ENCODE data around the gene RTL1. TPM values are rescaled to one million over a fixed set of nuclear protein-coding genes. Genes with fewer than 3 reads are reported as not detected.

RTL1 gene
- total and polyA plus RNA-seq, 2 experiments from 2014 or later = 0.15 TPM; not detected in 1

DNA sequence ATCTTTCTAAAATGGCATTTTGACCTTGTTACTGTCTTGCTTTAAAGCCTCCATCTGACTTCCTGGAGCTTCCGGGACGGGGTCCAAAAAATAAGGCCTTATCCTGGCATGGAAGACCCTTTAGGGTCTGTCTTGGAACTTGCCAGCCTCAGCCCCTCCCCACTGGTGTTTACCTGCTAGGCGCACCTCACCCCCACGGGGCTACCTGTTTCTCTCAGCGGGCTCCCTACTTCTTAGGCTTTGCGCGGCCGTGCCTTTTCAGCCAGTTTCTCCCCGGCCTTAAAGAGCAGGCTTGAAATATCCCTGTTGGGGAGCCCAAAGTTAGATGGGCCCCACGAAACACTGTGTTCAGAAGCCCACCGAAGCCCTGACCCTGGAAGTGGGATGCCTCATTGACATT, 5.1 kb downstream of the RTL1 start:
- no peak for TF ChIP-seq CTCF (IDR thresholded peaks at IDR 0.05; ENCODE audit: low read depth, low read length)
- Histone ChIP-seq H3K9me3 (ENCODE audit: low read depth) (no peaks in the 10 kb centered on the region), H3K27ac (no peak overlapping the region), H3K36me3 (no peaks in the 10 kb centered on the region), H3K4me1 (ENCODE audit: low read depth) (peaks cover 24% of the 10 kb centered on the region), H3K27me3 (peaks cover 20% of the 10 kb centered on the region), H3K4me3 (no peak overlapping the region)
- no peak for DNase-seq (ENCODE audit: low read depth in 1 of 2, low spot score in 1 of 2)

DNA sequence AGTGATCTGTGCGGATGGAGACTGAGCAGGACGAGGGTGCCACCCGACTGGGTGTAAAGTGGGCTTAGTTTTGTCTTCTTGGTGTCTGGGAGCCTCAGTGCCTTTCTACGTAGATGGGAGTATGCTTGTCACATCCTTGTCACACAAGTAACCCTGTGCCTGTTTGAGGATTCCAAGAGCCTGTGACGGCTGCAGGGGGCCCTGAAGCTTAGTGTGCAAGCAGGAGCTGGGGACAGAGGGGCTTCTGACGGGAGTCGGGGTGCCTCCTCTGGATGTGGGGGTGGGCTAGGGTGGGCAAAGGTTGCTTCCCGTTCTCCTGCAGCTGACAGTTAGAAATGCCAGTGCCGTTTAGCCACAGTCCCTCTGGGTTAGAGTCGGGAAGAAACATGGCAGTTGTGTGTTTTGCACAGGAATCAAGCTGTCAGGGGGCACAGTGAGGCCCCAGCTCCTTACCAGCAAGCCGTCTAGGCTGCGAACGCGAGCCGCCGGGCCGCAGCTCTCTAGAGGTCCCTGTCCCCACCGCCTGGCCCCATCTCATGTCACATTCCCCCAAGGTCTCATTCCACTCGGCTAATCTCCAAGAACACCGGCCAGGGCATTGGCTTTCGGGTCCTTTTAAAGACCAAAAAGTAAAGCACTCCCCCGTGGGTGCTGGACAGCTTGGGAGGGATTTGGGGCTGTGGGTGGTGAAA, 7.0 kb downstream of the RTL1 start:
- no peak for DNase-seq (ENCODE audit: low read depth in 1 of 2, low spot score in 1 of 2)
- H3K4me1 ChIP-seq (ENCODE audit: low read depth) = peaks cover 33% of the 10 kb centered on the region
- H3K36me3 ChIP-seq = no peaks in the 10 kb centered on the region
- TF ChIP-seq CTCF (IDR thresholded peaks at IDR 0.05; ENCODE audit: low read depth, low read length) = no peak
- no peaks in the 10 kb centered on the region for H3K9me3 ChIP-seq (ENCODE audit: low read depth)
- peak overlapping the region; percentile 5 for H3K27ac ChIP-seq
- no peak overlapping the region for H3K4me3 ChIP-seq
- H3K27me3 ChIP-seq = peaks cover 19% of the 10 kb centered on the region

DNA sequence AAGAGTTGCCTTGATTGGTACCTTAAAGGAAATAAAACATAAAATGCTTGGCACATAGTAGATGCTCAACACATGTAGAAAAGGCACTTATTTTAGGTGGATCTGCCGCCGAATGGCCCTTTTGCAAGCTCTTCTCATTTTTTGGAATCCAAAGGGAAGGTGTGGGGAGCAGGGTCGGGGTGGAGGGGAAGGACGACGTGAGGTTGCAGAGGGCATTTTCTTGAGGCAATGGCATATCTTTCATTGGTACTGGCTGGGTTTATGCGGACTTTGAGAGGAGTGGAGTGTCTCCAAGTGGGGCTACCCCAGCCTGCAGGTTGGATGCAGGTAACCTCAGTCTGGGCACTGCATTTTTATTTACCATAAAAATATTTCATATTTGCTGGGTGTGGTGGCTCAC, 8.1 kb downstream of the RTL1 start:
- Histone ChIP-seq H3K36me3 (no peaks in the 10 kb centered on the region), H3K4me1 (ENCODE audit: low read depth) (peaks cover 29% of the 10 kb centered on the region), H3K9me3 (ENCODE audit: low read depth) (no peaks in the 10 kb centered on the region), H3K4me3 (no peak overlapping the region), H3K27me3 (peaks cover 15% of the 10 kb centered on the region), H3K27ac (no peak overlapping the region)
- no peak for TF ChIP-seq CTCF (IDR thresholded peaks at IDR 0.05; ENCODE audit: low read depth, low read length)
- DNase-seq (ENCODE audit: low read depth in 1 of 2, low spot score in 1 of 2) = no peak

- H3K4me1 ChIP-seq (ENCODE audit: low read depth) = peaks cover 26% of the 10 kb centered on the region
Observed at GRCh38 chr14:100894416-100894815, 9.1 kb downstream of the RTL1 start.

DNA sequence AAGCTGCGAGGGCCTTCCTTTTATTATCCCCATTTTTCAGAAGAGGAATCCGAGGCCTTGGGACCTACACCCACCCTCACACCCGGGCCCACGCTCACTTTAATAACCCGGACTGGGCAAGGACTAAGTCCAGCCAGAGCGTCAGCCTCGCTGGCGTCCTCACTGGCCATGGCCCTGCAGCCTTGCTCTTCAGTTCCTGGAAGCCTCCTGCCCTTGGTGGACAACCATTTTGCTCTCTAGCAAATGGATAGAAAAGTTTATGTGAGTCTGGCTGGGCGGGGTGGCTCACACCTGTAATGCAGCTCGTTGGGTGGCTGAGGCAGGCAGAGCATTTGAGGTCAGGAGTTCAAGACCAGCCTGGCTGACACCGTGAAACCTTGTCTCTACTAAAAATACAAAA, 9.8 kb downstream of the RTL1 start:
- Histone ChIP-seq H3K27me3 (no peaks in the 10 kb centered on the region), H3K27ac (no peak overlapping the region), H3K4me1 (ENCODE audit: low read depth) (peaks cover 23% of the 10 kb centered on the region), H3K9me3 (ENCODE audit: low read depth) (no peaks in the 10 kb centered on the region), H3K36me3 (no peaks in the 10 kb centered on the region), H3K4me3 (no peak overlapping the region)
- no peak for TF ChIP-seq CTCF (IDR thresholded peaks at IDR 0.05; ENCODE audit: low read depth, low read length)
- no peak for DNase-seq (ENCODE audit: low read depth in 1 of 2, low spot score in 1 of 2)

More at GRCh38 chr14:100894416-100894815, 9.1 kb downstream of the RTL1 start:
- H3K27ac ChIP-seq = no peak overlapping the region
- H3K36me3 ChIP-seq = no peaks in the 10 kb centered on the region
- no peak overlapping the region for H3K4me3 ChIP-seq
- DNase-seq (ENCODE audit: low read depth in 1 of 2, low spot score in 1 of 2) = no peak
- peaks cover 5% of the 10 kb centered on the region for H3K27me3 ChIP-seq
- no peak for TF ChIP-seq CTCF (IDR thresholded peaks at IDR 0.05; ENCODE audit: low read depth, low read length)
- H3K9me3 ChIP-seq (ENCODE audit: low read depth) = no peaks in the 10 kb centered on the region

Measured in cardiac muscle cell (in vitro differentiated cells and primary cell).